ENCODE data around the gene WWC2.

WWC2 gene

GRCh38 chr4:183337349-183337748 is 238.3 kb downstream of the WWC2 start:
- no peak for DNase-seq

- no peak for DNase-seq
Observed at GRCh38 chr4:183337833-183338232, 238.8 kb downstream of the WWC2 start.

- DNase-seq = peak; percentile 63
Observed at GRCh38 chr4:183342541-183343533, 243.8 kb downstream of the WWC2 start.

- no peak for DNase-seq
Observed at GRCh38 chr4:183343730-183344129, 244.7 kb downstream of the WWC2 start.

GRCh38 chr4:183344523-183345255 is 245.6 kb downstream of the WWC2 start:
- DNase-seq = no peak

- DNase-seq = no peak
Observed at GRCh38 chr4:183345261-183345660, 246.2 kb downstream of the WWC2 start.

- no peak for DNase-seq
Observed at GRCh38 chr4:183347146-183347545, 248.1 kb downstream of the WWC2 start.

GRCh38 chr4:183347566-183347965 is 248.5 kb downstream of the WWC2 start:
- no peak for DNase-seq

- no peak for DNase-seq
Observed at GRCh38 chr4:183348136-183348535, 249.1 kb downstream of the WWC2 start.

- DNase-seq = no peak
Observed at GRCh38 chr4:183348706-183349659, 249.9 kb downstream of the WWC2 start.

- DNase-seq = no peak
Observed at GRCh38 chr4:183349673-183350072, 250.6 kb downstream of the WWC2 start.

GRCh38 chr4:183350317-183351071 is 251.4 kb downstream of the WWC2 start:
- DNase-seq = no peak

GRCh38 chr4:183352546-183352945 is 253.5 kb downstream of the WWC2 start:
- DNase-seq = no peak

GRCh38 chr4:183353557-183353956 is 254.5 kb downstream of the WWC2 start:
- DNase-seq = no peak

GRCh38 chr4:183354219-183354618 is 255.2 kb downstream of the WWC2 start:
- DNase-seq = no peak

- DNase-seq = peak; percentile 38
Observed at GRCh38 chr4:183355405-183355804, 256.3 kb downstream of the WWC2 start.

GRCh38 chr4:183356173-183356830 is 257.2 kb downstream of the WWC2 start:
- DNase-seq = no peak

GRCh38 chr4:183356931-183357675 is 258.0 kb downstream of the WWC2 start:
- no peak for DNase-seq

- peak; percentile 76 for DNase-seq
Observed at GRCh38 chr4:183358215-183358755, 259.2 kb downstream of the WWC2 start.

Data from eye (tissue), 1 donor.